Testis (tissue), 2 donors: Measurements from ENCODE around the gene PLCB1.

Experiments used
- CTCF ChIP-seq, 3 experiments: fragments of 450-650 bp in 2 of 3; fragments of 200-600 bp in 1 of 3; sonication (generic) in 1 of 3; IDR thresholded peaks; one replicate each; pipeline ENCODE4 v1.5.1; 2016 to 2019; ENCODE audit warnings: antibody characterized with exemption in 3 of 3, mild to moderate bottlenecking in 2 of 3, moderate library complexity in 1 of 3
- POLR2A ChIP-seq: fragments of 450-650 bp; IDR thresholded peaks from one replicate; pipeline ENCODE4 v1.6.1; 2017; ENCODE audit warnings: antibody characterized with exemption, mild to moderate bottlenecking, moderate library complexity

- TF ChIP-seq POLR2A (no peak), CTCF (IDR thresholded peaks at IDR 0.05) (no peak)
Observed at GRCh38 chr20:8355453-8355852, 223.4 kb downstream of the PLCB1 start.
